Activated CD8-positive, alpha-beta memory T cell treated with anti-CD3 and anti-CD28 coated beads for 4 hours (primary cell): ENCODE measurements around the gene CCL4.

Source experiments
- DNase-seq, 2 donors: peaks; one replicate each; pipeline ENCODE4 v3.0.0-alpha.2; 2020; ENCODE audit warnings: low read depth in 2 of 2

The CCL4 gene

DNA sequence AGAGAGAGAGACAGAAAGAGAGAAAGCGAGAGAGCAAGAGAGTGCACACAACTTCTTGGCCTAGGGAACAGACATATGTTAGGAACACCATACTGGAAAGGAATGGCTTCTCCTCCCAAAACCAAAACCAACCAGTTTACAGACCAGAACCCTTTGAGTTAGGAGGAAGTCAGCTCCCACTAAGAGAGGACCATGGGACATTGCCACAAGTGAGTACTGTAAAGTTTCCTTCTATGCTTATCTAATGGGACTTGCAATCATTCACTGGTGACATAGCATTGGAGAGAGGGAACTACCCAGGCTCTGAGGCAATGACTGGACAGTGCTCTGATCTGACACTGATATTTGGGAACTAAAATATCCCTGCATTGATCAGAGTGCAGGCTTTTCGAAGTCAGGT lies 40.4 kb downstream of the CCL4 start:
- DNase-seq: no peak

DNA sequence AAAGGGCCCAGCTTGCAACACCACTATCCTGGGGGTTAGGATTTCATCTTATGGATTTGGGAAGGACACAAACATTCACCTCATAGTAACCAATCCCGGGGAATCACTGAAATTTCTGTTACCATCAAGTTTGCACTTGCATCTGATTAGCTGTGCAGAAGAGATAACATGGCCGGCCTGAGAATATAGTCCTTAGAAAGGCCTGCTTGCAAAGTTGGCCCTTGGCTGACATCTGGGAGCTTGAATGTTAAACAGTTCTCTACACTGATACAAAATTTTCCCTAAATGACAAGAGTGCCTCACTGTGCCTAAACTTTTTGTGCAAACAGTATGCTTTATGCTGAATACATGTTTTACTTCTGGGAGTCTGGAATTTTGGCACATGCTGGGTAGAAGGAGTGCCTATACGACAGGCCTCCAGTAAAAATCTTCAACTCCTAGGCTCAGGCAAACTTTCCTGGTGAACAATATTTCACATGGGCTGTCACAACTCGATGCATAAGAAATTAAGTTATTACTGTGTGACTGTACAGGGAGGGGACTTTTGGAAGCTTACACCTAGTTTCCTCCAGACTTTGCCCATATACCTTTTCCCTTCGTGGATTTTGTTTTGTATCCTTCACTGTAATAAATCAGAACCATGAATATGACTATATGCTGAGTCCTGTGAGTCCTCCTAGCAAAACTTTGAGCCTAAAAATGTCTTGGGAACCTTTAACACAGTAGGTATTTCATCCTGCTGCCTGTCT lies 41.5 kb downstream of the CCL4 start:
- no peak for DNase-seq

GRCh38 chr17:36147601-36148000 lies 44.0 kb downstream of the CCL4 start:
- DNase-seq: no peak

DNA sequence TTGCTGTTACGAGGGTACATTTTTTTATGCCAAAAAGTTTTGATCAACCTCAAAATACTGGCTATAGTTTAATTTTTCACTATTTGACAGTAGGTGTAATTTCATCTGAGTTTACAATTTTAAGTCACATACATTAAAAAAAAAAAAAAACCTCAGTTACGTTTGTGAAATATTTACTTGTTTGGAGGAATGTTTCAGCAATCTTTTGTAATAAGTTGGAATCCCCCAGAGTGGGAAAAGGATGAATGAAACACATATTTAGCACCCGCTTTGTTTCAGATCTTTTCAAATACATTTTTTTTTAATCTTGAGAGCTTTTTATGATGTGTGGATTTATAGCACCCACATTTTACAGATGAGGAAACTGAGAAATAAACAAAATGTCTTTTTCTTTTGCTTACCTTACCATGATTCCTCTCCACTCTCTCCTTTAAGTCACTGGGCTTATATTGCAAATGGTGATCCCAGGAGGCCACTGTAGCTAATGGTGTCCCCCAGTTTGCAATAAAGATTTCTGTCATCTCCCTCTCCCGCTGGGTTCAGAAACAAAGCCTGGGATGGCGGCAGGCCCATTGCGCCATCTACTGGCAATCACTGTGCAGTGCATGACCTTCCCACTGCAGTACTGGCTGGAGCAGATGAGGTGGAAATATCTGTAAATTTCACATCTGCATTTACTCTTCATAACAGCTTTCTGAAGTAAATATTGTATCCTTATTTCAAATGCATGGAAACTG lies 45.1 kb downstream of the CCL4 start:
- peak; percentile 28 to 38 for DNase-seq

GRCh38 chr17:36149296-36149820 lies 45.7 kb downstream of the CCL4 start:
- DNase-seq: no peak

GRCh38 chr17:36151891-36152638 lies 48.4 kb downstream of the CCL4 start:
- no peak for DNase-seq

DNA sequence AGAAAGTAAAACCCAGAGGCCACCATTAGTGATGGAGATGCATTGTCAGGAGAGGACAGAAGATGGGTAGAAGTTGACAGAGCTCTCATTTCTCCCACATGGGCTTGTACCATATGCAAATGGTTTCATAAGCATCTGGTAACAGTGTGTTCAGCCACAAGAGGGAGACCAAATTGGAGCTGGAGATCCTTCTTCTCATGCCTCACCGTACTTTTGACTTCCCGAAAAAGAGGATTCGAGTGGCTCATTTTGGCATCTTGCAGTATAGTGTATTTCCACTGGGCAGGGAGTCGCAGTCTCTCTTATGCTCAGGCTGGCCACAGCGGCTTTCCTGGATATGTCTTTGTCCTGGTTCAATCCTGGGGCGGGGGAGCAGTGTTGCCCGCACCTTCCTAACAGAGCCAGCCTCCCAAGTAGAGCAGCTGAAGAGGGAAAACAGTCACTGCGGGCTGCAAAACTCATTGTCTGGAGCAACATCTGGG lies 49.1 kb downstream of the CCL4 start:
- no peak for DNase-seq

DNA sequence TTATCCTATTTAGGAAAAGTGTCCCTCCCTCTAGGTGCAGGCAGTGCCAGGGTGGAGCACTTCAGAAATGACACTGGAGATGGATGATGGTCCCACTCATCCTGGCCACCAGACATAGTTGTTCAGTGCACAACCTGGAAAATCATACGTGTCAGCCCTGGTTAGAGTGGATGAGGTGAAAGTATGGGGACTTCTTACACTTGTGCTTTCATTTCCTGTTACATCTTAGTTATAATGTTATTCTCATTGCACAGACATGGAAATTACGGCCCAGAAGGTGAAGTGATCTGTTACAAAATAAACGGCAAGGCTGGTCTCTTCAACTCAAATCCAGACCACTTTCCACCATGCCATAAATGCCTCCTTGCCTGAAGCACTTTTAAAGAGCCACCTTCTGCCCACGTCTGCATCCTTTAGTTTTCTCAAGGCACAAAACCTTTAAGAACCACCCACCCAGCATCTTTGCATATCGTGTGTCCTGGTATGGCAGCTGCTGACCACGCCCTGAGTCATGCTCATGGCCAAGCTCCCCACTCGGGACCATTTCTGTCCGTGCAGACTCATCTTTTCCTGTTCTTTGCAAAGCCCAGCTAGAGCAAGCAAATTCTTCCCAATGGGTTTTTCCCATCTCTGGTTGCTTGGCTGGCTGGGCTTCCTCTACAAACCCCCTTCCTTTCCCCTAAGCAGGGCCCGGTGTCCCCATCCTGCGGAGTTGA lies 50.4 kb downstream of the CCL4 start:
- no peak for DNase-seq
